Left cardiac atrium (tissue), 4 donors: ENCODE data around the gene SAT1. TPM values are rescaled to one million over a fixed set of nuclear protein-coding genes. Genes with fewer than 3 reads are reported as not detected.
"Not testable (repeated sequence)": the region's sequence is repeated elsewhere in the genome, so short reads cannot be mapped to it uniquely, and the experiment has no call there.

Experiments used
- ATAC-seq, 2 donors: fragments of 200-7000 bp; cut with Tn5 transposase; one replicate each; pipeline ENCODE4 v1.9.1; 2020; ENCODE audit warnings: mild to moderate bottlenecking in 2 of 2, moderate library complexity in 2 of 2
- DNase-seq: peaks from one replicate; pipeline ENCODE4 v3.0.0-alpha.2; 2020
- intact Hi-C, 2 donors: fragments of 100-400 bp; cut with DNase I; formaldehyde crosslinking; loops; one replicate each; pipeline versions ENCODE4 v1.14.1 to v1.15.1; 2022 to 2023
- long read RNA-seq: library from polyadenylated mRNA; unstranded; transcript quantifications from one replicate; pipeline ENCODE4 v2.0.0, GENCODE V29; 2021
- total RNA-seq, 2 donors: library from RNA; stranded (reverse); fragmentation: NEBNext Ultra II Directional; extraction: Animal tissue kit (Norgen Biotek cat#: 25700); gene quantifications; one replicate each; pipeline ENCODE4 v1.2.1, GENCODE V29; 2021
- donor health status: DM: no; HTN: yes; CAD: no.
- donor health status: DM: no; HTN: yes; CAD: no; lungs with severe emphysema.
- donor health status: DM: yes; HTN: yes; CAD: no.
- donor health status: Dilated cardiomyopathy.

Gene SAT1
- 100 to 1,000 TPM; 291 to 408 TPM for total RNA-seq
- long read RNA-seq, transcript SAT1-204 (6 exons, 1,065 nt) = major isoform, 144 of 262 reads
- long read RNA-seq, transcript SAT1-209 (7 exons, 1,135 nt) = minor isoform, 12 of 262 reads
- long read RNA-seq, partial matches to known transcripts = 2 of 262 reads
- long read RNA-seq, other reads (novel, unspliced or antisense) = 99 of 262 reads

DNA sequence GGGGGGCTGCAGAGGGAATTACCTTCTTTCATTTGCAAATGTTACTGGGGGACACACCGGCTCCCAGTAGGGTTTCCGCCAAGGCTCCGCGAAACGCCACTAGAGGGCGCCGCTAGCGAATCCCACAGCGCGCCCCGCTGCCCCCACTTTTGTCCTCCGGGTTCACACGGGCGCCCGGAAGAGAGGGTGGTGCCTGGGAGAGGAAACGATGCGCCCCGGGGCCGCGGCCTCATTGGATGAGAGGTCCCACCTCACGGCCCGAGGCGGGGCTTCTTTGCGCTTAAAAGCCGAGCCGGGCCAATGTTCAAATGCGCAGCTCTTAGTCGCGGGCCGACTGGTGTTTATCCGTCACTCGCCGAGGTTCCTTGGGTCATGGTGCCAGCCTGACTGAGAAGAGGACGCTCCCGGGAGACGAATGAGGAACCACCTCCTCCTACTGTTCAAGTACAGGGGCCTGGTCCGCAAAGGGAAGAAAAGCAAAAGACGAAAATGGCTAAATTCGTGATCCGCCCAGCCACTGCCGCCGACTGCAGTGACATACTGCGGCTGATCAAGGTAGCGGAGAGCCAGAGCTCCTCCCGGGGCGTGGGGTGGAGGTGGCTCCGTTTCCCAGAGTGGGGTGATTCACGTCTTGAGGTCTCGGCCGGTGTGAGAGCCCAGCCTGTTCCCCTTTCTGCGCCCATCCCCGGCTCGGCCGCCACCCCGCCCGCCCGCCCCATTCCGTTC is at the start of gene SAT1:
TSS of gene SAT1 (plus strand) at position 311 of the 726 bp plus-strand sequence. CDS start at position 490, 179 bp downstream.
- DNase-seq (peak; percentile 96), ATAC-seq (peak; percentile 95 to 96)
- intact Hi-C loops = loop anchor here (2.0 to 10.0 kb wide), 3 partner anchors 118 to 242 kb away; partner anchors contain the start of genes APOO (in 1 of the 2), CXorf58 (in 1 of the 2) and KLHL15 (in 1 of the 2)

DNA sequence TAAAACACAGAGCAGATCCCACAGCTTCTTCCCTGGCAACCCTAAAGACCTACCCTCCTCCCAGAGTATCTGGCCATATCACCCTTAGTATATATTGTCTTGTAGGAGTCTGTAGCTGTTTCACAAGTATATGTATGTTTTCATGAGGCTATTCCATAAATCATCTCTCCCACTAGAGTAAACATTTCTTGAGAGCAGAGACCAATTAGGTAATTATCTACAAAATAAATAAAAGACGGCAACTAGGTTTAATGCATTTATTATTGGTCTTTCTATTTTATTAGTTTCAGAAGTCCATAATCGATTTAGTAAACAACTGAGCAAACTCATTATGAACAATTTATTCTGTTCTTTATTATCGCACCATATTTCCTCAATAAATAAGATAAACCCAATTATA is 46.9 kb upstream of the SAT1 start:
- intact Hi-C loops = no loop called here
- DNase-seq = no peak
- no peak for ATAC-seq

DNA sequence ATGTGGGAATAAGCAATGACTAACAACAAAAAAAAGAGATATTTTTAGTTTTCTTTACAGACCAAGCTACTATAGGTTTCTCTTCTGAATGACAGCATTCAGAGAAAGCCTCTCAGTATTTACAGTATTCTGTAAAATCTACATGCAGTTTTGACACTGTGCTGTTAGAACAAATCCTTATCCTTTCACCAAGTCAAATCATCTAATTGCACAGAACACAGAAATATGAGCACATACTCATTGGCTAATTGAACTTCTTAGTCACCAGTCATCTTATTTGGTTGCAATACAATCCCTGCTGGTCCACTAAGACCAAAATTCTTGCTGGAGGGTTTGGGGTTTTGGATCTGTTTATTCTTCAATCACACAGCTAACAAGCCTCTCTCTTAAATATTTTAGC is 45.6 kb upstream of the SAT1 start:
- intact Hi-C loops = no loop called here
- DNase-seq = no peak
- no peak for ATAC-seq

DNA sequence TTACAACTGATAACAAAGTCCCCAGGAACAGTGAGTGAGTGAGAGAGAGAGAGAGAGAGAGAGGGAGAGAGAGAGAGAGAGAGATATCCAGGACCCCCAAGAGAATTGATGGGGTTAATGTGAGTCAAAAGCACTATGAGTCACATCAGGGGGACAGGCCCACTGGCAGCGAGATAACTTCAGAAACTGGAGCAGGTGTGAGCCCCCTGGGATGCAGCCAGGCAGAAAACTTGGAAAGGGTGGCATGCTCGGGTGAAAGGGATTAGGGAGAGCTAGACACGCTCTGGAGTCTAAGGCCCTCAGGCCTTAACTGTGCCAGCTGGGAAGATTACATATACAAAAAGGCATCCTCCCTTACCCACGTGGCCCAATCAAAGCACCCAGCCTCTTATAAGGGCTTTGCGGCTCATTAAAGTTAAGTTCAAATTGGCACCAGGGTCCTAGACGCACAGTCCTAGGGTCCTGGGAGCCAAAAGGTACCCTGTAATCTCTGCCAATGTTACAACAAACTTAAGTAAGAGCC is 40.7 kb upstream of the SAT1 start:
- intact Hi-C loops = loop anchor here in 1 of 2 donors (10.0 kb wide), 1 partner anchor 163 kb away; the partner anchor contains the start of genes APOO and CXorf58
- peak; percentile 34 for DNase-seq
- ATAC-seq = peak; percentile 70 to 84

DNA sequence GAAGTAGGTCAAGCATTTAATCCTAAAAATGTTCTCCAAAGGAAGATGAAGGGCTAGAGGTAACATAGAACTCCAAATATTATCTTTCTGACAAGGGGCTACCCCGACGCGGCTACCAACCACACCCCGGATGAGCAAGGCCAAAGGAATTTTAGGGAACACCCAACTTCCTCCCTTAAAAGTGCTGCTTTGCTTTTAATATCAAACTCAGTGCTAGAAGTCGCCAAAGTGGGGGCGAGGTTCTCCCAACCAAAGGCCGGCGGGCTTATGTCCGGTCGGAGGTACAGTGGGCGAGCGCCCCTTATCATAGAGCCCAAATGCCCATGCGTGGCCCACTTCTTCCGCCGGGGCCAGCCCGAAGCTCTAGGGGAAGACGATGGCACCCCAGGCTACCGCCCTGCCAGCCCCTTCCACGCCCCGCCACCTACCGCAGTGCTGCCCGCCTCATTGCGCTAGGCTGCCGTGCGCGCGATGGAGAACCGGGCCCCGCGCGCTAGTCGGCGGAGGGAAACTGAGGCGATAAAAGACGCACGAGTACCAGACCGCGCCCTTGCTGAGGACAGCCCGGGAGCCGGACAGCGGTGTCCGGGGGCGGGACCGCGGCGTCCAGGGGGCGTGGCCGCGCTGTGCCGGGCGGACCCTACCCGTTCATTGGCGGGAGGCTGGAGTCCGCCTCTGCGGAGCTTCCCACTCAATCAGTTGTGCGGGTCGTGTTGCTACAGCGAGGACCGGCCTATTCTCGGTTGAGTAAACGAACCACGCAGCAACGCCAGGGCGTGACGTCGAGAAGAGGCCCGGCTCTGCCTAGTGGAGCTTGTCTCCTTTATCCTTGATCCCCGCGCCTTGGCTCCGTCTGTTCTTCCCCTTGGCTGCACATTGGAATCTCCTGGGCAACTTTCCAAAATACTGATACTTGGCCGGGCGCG is 40.0 kb upstream of the SAT1 start, which contains the start of gene ACOT9:
TSS of gene ACOT9 (minus strand) at position 580 of the 926 bp plus-strand sequence. CDS start at position 448, 132 bp downstream.
- intact Hi-C loops = loop anchor here in 1 of 2 donors (10.0 kb wide), 1 partner anchor 162 kb away; the partner anchor contains the start of genes APOO and CXorf58
- ATAC-seq (peak; percentile 97 to 98), DNase-seq (peak; percentile 96)

DNA sequence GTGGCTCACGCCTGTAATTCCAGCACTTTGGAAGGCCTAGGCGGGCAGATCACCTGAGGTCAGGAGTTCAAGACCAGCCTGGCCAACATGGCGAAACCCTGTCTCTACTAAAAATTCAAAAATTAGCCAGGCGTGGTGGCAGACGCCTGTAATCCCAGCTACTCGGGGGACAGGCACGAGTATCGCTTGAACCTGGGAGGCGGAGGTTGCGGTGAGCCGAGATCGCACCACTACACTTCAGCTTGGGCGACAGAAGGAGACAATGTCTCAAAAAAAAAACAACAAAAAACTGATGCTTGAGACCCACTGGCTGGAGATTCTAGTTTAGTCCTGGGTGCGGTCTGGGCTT is 39.4 kb upstream of the SAT1 start:
- not testable (repeated sequence) for ATAC-seq, DNase-seq
- intact Hi-C loops = loop anchor here in 1 of 2 donors (10.0 kb wide), 1 partner anchor 161 kb away; the partner anchor contains the start of genes APOO and CXorf58

DNA sequence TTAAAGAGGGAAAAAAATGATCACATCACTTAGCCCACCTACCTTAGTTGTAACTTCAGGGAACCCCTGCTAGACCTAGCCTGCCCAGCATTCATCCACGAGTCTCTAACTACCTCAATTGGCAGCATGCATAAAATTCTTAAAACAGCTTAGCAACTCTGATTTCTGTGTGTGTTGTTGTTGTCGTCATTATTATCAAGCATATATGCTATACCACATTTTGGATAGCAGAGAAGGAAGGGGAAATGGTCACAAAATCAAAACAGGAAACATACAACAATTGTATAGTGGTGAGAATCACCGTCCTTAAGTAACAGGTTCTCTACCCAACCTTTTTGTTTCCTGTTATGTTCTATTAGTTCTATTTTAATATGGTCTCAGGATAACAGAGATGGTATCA is 37.2 kb upstream of the SAT1 start:
- intact Hi-C loops = loop anchor here in 1 of 2 donors (10.0 kb wide), 1 partner anchor 159 kb away; the partner anchor contains the start of genes APOO and CXorf58
- ATAC-seq (no peak), DNase-seq (no peak)

DNA sequence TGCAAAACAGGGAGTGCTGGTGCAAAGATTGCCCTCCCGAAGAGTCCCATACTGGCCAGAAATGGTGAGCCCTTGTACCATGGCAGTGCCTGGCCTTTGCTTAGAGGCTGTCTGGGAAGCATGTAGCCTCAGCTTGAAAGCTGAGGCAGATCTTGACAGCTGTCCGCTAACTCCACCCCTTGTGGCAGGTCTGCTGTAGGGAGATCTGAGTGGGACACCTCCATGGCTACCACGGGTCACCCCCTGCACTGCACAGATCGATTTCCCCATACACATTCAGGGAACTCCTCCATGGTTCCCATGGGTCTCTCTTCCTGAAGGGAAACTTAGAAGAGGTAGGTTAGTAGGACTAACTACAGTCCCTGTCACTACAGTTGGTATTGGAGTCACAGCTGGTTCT is 33.8 kb upstream of the SAT1 start:
- ATAC-seq = no peak
- intact Hi-C loops = loop anchor here in 1 of 2 donors (10.0 kb wide), 1 partner anchor 156 kb away; the partner anchor contains the start of genes APOO and CXorf58
- no peak for DNase-seq

DNA sequence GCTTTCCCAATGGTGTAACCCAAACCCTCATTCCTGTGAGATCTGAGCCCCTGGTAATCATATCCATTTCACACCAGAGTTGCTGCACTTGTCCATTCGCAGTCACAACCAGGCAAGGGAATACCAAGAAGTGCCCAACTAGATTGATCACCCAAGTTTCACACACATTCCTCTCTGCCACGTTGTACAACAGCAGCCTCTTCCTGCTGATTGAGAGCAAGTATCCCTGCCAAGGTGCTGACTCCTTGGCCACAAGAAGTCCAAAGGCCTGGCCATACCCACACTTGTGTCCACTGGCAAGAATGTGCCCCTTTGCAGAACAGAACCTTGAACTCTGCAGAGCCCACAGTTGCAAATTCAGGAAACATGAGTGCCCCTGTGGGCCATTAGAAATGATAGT is 33.4 kb upstream of the SAT1 start:
- intact Hi-C loops = loop anchor here in 1 of 2 donors (10.0 kb wide), 1 partner anchor 155 kb away; the partner anchor contains the start of genes APOO and CXorf58
- DNase-seq = no peak
- ATAC-seq = no peak

DNA sequence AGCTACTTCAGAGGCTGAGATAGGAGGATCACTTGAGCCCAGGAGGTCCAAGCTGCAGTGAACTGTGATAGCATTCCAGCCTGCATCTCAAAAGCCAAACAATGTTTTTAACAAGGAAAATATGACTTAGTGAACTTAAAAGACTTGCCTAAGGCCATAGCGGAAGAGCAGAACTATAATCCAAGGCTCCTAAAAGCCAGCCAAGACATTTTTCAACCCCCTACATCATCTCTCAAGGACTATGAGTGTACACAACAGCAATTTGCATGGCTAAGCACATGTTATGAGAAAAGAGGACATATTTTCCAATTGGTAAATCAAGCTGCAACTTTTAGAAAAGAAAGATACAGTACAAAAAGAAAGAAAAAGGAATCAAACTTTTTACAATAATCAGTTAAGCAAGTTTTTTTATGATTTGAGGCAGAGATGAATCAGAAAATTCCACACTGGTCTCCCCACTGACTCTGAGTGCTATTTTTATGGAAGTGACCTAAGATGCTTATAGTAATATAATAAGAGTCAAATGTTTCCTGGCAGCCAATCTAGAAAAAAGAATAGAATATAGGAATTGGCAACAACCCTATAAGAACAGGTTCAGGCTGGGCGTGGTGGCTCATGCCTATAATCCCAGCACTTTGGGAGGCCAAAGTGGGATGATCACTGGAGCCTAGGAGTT is 30.1 kb upstream of the SAT1 start:
- ATAC-seq = no peak
- DNase-seq = no peak
- intact Hi-C loops = no loop called here

DNA sequence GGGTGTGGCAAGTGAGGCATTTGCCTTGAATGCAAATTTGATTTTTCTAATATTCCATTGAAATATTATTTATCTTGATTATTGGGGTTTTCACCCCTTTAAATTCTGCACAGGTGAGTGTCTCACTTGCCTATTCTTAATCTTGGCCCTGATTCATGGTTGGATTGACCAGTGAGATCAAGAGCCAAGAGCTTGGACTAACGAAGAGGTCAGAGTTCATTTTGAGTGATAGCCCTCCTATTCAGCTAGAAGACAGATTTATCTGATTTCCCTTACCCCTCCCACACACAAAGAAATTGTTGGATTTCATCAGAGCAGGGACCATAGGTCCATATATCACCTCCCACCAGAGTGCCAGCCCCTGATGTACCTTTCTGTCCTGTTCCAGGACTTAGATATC is 28.3 kb upstream of the SAT1 start:
- DNase-seq = no peak
- intact Hi-C loops = no loop called here
- ATAC-seq = no peak

DNA sequence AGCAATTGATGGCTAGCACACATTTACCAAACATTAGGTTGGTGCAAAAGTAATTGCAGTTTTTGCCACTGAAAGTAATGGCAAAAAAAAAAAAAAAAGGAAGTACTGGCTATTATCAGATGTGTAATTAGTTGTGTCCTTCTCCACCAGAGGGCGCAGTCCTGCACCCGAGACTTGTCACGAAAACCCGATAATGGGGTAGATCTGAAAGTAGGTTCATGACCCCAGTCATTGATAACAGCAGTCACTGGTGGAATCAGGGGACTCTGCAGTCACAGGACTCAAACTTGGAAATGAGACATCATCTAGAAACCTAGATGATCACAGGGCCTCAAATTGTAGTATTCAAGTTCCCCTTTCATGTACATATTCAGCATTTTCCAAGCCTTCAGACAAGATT is 26.8 kb upstream of the SAT1 start:
- ATAC-seq (no peak), DNase-seq (peak; percentile 64)
- intact Hi-C loops = no loop called here

DNA sequence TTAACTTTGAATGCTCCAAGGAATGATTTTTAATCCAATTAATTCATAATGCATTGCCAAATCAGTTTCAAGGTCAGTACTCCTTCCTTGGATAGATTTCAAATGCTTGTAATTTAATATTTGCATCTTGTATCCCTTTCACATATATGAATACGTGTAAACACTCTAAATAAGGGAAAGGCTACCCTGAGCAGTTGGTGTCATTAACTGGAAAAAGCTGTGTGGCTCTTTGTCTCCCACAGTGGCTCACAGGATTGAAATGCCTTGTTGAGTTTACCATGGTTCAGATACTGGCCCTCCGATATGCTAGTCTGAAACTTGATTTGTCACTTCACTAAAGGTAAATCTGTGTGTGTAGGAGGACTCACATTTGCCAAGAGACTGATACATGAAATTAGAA is 23.2 kb upstream of the SAT1 start:
- DNase-seq (no peak), ATAC-seq (no peak)
- intact Hi-C loops = no loop called here

DNA sequence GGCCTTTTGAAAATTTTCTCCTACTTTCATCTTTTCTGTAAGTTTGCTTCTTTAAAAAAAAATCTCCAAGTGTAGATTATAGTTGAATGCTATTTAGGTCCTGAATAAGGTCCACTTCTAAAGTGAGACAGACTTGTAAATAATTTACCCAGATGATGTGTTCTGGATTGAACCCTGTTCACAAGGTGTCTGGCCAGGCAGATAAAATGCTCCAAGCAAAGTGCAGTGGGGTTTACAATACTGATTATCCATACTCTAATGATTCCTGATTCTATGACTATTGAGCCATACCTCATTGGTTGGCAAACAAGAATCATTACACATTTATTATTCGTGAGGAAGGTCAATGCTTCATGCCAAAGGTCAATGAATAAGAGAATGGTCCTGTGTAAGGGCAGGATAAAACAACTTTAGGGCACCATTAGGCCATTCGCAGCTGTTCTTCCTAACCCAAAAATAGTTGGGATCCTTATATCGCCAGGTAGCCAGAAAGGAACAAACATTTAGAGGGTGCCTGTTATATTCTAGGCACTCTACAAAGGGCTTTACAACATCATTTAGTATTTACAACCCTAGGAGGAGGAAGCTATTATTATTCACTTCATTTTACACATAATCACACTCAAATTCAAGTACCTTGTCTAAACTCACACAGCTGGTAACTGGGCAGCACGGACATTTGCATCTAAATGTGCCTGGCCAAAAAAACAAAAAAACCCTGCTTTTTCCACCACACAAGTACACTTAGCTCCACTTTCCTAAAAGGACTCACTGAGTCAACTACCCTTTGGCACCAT is 18.6 kb upstream of the SAT1 start:
- ATAC-seq = no peak

DNA sequence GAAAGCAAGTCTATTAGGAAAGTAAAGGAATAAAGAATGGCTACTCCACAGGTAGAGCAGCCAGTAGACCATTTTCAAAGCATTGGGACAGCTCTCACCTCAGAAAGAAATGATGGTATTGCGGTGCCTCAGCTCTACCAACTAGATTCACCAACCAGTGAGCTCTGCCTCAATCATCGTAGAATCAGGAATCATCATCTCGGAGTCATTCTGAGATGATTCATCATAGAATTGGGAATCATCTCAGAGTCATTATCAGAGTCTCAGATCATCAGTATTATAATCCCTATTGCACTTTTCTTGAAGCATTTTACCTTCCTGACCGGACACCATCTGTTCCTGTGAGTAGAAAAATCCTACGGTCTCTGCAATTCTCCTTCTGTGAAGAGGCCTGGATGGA is 17.5 kb upstream of the SAT1 start:
- no peak for DNase-seq
- no peak for ATAC-seq
- intact Hi-C loops = no loop called here

More for the DNA sequence above, 18.6 kb upstream of the SAT1 start:
- no peak for DNase-seq
- intact Hi-C loops = no loop called here

DNA sequence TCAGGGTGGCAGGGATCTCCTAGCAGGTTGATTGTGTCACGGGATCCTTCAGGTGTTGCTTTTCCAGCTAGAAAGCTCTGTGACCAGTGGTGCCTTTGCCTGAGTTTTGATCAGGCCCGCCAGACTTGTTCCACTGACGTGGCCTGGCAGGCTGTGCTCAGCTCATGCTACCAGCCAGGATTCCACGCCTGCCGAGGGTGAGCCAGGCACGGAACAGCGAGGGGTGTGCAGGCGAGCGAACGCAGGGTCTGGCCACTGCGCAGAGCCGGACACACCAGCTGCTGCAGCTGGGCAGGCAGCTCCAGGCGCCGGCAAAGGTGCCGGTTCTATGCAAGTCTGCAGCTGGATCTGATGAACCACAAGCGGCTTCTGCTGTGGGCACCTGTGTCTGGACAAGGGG is 17.1 kb upstream of the SAT1 start:
- intact Hi-C loops = no loop called here
- DNase-seq (no peak), ATAC-seq (no peak)
